HG03460 (cell line): ENCODE data around the gene NFIA.

Experiments
- ATAC-seq: cut with Tn5 transposase; IDR thresholded peaks from one replicate; pipeline ENCODE4 v1.9.1; 2021; ENCODE audit not compliant: unreplicated experiment

Gene NFIA

DNA sequence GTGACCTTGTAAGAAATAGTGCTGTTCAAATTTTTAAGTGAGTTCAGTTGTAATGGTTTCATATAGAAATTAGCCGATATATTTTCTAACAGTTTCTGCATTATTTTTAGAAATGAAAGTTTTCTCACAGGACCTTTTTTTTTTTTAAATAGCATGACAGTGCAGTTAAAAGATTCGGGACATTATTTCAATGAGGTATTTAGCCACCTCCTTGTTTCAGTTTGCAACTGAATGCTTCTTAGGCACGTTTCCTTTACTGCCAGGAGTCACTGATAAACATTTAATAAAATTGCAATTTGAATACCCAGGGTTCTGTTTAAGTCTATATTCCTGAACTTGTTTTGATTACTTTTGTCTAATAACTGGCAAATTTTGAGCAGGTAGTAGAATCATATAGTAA, 337.9 kb downstream of the NFIA start:
- no peak for ATAC-seq

DNA sequence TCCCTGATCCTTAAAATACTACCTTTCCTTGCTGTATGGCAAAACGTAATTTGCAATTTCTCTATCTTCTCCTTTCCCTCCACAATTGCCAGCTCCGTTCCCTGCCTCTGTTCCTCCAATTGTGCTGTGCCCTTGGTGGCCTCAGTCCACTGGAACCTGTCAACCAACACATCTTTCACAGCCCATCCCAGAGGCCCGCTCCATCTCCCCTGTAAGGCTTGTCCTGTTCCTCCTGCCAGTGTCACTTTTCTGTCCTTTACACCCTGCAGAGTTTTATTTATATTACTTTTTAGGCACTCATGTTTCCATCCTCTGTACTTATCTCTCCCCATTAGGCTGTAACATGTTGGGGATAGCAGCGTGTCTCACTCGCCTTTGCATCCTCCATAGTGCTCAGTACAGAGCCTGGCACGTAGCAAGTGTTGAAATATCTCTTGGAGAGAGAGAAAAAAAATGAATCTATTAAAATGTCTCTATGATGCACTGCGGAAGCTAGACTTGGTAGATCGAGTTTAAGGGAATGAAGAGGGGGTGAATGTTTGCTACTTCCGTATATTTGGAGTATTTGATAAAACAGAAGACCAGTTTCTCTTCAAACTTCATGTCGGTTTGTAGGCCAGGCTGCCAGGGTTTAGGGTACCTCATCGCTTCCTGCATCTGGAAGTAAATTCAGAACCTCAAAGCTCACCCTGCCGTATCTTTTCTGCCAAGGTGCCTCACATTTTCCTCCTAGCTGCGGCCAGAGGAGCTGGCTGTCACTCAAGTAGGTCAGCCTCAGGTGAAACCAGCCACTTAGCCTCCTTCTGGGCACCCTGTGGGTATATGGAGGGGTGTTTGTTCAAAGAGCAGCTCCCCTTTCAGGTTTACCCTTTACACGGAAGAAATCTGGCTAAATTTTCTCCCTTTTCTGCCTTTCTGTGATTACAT, 338.8 kb downstream of the NFIA start:
- ATAC-seq = no peak

DNA sequence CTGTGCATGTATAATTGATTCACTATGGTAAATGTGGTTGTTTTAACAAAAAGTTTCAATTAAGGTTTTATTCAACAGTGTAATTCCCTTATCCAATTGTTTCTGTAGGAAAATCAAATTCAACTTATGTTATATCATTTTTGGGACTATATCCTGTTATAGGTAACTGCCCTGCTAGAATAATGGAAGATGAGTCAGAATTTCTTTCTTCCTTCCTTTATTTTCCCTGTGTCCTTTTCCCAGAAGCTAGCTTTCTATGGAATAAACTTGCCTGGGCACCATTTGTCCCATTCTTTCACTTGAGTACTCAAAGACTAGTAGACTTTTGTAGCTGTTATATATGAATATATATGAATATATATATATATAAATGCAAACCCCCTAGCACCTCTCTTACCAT, 341.3 kb downstream of the NFIA start:
- no peak for ATAC-seq

DNA sequence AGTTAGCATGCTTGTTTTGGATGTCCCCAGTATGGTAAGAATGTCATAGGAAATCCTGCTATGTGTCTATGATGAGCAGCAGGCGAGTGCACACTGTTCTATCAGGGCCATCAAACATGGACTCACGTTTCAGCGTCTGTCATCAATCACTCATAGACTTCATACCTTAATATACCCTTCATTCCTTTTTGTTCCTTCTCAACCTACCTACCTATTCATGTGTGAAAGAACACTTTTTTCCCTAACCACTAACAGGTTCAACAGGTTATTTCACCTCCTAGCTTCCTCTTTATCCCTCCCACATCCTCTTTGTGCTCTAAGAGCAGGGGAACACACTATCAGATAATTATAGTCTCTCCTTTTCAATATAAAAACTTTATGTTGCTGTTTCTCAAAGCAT, 342.0 kb downstream of the NFIA start:
- ATAC-seq = no peak

DNA sequence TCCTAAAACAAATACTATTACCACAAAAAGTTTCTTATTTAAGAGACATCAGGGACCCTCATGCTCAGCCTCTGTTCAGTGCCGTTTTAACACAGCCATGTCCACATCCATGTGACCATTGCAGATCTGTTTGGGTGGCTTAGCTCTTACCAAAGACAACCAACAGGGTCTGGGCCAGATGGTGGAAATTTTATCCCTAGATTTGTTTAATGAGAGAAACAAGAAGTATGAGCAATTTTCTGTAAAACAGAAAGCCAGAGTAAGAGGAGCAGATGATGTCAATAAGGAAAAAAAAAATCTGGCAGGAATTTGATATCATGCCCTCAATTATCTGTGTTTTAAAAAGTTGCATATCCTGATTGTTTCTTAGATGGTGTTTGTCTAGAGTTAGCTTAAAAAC, 342.7 kb downstream of the NFIA start:
- ATAC-seq = no peak

DNA sequence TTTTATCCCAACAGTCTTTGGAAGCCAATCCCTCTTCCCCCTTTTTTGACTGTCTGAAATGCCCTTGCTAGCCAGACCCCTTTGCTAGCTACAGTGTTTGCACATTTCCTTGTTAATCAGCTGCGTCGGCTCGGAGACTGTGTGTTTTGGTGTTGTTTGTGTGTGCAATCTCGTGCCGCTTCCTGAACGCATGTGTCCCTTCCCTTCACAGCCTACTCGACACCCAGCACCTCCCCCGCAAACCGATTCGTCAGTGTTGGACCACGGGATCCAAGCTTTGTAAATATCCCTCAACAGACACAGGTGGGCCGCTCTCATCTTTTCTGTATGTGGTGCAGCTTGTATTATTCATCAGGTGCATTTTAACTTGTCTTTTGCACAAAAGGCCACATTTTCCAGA, 343.9 kb downstream of the NFIA start:
- ATAC-seq = no peak

DNA sequence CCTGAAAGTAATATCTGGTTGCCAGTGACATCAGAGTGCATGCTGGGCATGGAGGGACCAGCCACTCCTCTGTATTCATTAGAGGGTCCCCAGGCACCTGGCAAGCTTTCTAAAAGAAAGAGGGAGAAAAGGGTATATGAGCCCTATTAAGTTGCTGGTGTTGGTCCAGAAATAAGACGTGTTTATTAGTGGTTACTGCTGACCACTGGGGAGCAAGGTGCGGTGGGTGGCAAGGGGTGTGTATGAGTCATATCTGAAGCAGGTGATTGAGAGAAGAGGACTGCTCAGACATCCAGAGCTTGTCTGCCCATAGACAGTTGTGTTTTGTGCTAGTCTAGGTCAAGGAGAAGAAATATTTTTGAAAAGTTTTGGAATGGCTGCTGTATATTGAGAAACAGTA, 344.5 kb downstream of the NFIA start:
- no peak for ATAC-seq

DNA sequence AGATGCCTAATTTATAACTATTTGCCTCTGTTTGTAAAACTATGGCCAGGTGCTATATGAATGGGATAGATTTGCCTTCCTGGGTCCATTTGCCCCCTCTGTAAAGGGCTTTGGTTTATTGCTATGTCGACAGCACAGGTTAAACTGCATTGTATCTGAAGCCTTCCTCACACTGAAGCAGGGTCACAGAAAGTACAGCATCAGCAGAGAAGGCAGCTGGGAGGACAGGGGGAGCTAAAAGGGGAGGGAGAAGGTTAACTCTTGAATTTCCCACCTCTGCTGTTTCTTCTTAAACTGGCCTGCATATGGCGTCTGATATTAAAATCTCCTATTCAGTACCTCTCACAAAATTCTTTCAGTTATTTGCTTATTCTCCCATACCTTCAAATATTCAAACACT, 345.1 kb downstream of the NFIA start:
- ATAC-seq = no peak

DNA sequence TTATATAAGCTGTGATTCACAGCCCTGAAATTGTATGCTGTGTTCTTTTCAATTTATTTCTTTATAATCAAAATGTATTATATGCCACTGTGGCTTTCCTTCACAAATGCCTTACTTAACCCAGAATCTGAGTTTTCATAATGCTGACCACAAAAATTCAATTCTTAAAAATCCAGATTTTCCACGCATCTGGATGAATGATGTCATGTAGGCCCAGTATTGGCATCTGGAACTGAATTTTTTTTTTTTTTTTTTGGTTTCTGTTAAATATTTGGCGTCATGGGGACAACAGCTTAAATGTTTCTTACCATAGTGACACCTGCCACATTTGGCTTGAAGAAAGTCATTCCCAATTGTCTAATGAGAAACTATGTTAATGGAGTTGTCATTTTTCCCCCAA, 345.8 kb downstream of the NFIA start:
- ATAC-seq = no peak

DNA sequence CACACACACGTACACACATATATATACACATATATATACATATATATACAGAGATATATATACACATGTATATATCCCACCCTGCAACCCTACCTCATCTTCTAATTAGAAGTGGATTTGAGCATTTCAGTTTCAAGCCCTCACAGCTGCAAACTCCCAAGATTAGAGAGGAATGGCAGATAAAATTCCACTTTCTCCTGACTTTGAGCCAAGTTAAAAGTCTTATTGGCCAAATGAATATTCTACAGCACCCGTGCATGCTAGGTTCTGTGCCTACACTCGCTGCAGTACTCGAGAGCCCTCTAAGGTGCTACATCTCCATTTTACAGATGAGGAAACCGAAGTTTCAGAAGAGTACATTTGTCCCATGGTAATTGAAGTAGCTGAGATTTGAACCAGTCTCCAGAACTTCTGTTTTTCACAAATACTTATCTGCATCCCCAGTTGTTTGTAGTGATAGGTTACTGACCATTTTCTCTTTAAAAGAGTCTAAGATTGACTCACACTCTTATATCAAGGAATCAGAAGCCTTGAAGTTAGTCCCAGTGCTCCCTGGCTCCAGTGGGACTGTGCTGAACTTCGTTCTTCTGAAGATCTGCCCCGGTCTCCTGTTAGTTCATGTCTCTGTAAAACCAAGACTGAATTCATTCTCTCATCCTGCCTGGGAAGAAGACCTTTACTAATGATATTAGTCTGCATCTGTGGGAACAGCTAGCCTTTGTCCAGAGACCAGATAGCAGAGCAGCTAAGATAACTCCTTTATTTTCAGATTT, 350.4 kb downstream of the NFIA start:
- ATAC-seq = no peak

DNA sequence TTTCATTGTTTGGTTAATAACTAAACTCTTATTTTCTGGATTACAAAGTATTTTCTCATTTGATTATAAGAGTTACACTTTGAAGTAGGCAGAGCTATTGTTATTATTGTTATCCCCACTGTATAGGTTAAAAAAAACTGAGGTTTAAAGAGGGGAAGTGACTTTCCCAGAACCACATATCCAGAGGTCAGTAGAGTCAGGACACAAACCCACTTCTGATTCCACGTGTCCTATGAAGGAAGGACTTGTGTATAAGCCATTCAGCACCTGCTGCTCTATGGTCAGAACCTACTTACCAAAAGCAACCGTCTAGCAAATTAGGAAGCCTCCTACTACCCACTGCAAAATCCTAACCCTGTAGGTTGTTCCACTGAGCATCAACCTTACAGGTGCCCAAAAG, 351.3 kb downstream of the NFIA start:
- no peak for ATAC-seq

DNA sequence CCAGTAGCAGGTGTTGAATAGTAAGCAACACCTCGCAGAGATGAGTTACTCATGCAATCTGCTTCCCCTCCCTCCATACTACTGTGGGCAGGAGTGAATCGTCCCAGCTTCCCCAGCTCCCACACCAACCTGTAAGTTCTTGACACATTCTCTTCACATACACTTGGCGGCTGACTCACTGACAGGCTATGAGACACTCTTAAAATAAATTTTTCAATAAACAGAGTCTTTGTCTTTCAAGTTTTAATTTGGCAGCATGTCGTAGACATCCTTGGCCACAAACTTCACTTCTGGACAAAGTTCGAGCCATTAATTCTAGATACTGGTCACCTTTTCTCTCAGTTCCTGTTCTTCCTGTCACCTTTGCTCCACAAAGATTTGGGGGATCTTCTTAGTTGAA, 351.9 kb downstream of the NFIA start:
- no peak for ATAC-seq

DNA sequence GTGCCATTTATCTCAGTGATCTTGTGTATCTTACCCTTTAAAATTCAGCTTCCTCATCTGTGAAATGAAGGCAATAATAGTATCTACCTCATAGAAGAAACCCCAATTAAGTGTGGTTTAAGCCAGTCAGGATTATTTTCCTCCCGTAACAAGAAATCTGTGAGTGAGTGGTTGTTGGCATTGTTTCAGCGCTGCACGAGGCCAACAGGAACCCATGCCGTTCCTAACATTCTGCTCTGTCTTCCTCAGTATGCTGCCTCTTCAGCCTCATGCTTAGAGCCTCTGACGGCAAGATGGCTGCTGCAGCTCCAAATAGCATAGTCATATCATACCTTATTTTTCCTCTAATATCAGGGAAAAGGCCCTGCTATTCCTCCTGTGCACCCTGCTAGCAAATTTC, 352.9 kb downstream of the NFIA start:
- no peak for ATAC-seq

DNA sequence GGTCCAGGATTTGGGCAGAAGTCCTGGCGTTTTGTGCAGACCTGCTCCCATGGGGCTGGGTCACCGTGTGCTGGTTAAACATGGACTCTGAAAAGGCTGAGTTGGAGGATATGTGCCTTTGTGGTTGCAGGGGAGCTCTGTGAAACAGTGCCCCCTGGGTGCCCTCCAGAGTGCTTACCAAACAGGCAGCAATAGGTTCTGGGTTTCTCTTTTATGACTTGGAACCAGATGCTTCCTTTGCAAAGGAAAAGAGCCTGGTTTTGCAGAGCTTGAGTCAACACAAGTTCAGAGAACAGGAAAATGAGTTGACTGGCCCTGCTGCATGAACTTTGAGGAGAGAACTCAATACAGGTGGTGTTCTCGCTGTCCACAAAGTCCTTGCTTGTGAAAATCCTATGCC, 353.7 kb downstream of the NFIA start:
- ATAC-seq = no peak

DNA sequence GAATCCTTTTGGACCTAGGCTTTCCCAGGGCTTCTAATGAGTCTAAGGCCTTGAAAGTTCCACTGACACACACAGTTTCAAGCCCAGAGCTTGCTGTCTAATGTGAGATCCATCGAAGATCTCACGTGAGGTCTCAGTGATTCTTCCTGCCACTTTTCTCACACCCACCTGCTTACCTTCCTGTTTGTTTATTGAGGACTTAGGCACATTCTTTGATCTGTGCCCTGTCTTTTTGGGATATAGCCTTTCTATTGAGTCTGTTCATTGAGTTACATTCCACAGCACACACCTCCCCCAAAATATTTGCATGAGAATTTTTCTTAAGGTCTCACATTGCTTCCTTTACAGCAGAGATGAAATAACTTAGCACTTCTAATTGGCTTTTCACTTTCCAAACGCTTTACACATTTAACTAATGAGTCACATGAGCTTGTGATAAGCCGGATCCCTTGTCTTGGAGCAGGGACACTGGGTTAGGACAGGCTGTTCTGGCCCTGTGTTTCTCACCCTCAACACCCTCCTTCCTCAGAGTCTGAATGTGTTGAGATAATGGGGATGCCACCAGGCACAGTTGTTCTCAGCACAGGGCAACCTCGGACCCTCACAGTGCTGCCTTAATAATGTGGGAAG, 354.2 kb downstream of the NFIA start:
- ATAC-seq = no peak

DNA sequence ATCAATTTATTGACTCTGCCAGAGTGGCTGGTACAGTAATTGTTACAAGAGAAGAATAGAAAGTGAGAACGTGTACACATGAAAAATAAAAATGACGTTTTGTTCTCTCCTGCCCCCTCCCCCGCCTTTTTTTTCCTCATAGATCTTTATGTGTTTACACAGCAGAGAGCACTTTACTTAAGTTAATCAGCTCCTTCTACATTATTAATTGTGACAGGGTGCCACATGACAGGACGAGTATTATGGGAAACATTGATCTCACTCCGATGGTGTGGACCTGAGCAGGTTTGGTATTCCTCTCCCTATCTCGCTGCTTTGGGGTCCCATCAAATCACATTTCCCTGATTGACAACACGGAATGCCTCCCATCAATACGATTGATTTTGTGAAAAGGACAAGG, 356.9 kb downstream of the NFIA start:
- ATAC-seq = no peak

DNA sequence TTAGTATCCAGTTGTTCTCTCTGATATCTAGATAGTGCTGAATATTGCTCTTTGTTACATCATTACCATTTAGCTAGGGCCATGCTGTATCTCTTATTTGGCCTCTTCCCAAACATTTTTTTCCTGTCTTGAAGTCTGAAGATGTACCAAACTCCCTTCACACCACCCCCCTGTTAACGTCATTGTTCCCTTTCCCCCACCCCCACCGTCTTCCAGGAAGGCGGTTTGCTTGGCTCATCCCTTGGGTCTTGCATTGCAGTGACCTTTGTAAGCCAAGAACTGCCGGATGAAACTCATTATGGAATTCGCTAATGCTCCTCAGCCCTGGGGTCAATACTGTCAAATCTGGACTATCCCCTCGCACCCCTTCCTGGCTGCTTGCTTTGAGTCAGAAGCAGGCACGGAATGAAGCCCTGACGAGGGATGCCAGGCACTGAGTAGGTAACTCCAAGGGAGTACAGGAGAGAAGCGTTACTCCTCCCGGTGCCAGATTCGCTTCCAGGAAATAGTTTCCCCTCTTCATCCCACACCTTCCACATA, 359.4 kb downstream of the NFIA start:
- no peak for ATAC-seq

DNA sequence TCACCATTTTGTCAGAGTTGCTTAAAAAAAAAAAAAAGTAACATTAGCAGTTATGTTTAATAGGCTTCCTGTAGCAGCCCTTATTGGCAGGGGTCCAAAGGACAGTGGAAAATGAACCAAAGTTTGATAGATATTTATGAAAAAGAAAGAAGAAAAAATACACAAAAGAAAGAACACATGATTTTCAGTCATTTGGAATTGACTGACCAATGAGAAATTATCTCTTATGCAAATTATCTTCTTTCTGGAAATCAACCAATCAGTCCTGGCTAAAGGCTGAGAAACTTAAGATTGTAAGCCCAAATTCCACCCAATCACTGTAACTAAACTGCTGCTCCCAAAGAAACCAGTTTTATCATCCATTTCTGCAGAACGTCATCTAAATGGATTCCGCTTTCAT, 360.2 kb downstream of the NFIA start:
- ATAC-seq = no peak

DNA sequence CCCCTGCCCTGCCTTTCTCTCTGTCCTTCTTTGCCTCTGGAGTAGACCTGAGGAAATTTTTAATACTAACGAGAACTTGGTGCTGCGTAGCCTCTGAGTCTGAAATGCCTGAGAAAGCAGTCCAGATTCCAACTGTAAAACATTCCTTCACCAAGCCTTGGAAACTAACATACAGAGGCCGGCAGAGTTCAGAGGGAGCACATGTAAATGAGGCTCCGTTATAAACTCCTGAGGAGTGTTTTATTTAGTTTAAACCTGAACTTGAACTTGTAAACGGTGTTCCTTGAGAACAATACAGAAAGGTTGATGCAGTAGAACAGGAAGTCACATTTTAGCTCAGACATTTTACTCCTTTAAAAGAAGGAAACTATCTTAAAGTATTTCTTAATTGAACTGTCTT, 361.9 kb downstream of the NFIA start:
- ATAC-seq = no peak

DNA sequence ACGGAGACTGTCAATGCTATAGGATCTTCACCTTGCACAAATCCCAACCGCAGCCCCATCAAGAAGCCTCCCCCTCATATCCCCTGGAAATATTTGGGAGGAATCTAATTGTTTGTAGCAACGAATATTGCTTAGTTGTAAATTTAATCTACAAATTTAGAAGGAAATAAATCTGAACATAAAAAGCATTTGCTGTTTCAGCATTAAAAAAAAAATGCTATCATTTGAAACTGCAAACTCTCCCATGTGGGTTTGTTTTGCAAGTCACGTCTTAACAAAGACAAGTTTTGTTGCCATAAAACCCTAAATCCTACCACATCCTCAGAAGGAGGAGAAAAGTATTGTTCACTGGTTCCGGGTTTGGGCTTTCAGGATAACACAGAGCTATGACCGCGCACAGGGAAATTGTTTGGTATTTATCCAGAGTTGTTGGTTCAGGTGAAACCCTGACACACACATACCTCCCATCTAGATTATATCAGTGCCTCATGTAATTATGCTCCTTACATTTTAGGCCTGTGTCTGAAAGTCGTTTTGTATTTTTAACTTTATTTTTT, 363.0 kb downstream of the NFIA start:
- no peak for ATAC-seq

DNA sequence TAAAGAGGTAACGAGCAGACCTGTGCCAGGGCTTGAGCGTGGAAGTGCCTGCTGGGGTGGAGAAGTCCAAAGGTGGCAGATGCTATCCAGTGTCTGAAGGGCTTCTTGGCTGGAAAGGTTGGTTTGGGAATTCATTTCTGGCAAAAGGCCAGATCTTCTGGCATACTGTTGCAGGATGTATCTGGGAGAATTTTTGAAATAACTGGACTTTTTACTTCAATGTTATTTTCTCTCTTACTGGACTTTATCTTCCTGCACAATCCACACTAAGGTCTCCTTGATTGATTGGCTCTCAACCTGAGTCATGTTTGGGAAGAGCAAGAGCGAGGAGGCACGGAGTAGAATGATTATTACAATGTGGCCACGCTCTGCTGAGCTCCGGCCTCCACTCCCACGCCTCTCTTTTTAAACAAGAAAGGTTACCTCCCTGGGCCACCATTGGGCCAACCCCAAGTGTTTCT, 364.2 kb downstream of the NFIA start:
- ATAC-seq = no peak
